Activated CD8-positive, alpha-beta memory T cell treated with anti-CD3 and anti-CD28 coated beads, Interleukin-2, amount 50 U/mL, for 24 hours (primary cell): Measurements from ENCODE around the gene EIF3CL.
"Not testable (repeated sequence)": the region's sequence is repeated elsewhere in the genome, so short reads cannot be mapped to it uniquely, and the experiment has no call there.

ENCODE experiments used
- DNase-seq: peaks from one replicate; pipeline ENCODE4 v3.0.0-alpha.2; 2020; ENCODE audit errors: extremely low read depth

EIF3CL gene

DNA sequence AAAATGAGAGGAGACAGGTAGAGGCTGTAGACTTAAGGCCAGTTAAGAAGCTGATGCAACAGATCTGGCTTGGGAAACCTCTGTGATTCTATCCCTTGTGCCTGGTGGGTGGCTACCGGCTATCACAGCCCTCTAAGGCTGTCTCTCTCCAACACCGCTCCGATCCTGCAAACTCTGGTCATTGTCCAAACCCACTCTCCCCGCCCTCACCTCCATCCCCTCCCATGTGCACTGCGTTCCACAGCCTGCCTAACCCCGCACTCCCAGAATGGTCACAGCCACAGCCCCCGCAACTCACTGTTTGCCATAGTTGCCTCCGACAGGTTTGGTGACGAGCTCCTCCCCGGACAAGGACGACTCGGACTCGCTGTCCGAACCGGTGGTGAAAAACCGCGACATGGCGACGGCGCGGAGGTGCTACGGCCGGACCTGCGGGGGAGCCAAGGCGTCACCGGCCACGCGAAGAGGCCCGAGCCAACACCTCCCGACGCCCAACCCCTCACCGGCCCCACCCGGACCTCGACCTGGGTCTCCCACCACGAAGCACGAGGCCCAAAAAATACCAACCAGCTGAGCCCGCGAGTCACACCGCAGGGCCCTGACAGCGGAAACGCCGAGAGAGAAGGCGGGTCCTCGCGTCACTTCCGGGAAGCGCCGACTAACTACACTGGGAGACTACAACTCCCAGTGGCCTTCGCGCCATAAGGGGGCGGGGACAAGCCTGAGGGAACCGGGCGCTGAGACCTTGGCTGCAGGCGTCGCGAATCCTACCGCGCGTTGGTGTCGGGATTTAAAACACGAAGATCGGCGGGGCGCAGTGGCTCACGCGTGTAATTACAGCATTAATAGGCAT is at the start of gene EIF3CL:
Gene EIF3CL (minus strand): TSS at position 622 of the 853 bp plus-strand sequence. CDS start 223 bp downstream, at position 399.
- DNase-seq = not testable (repeated sequence)

DNA sequence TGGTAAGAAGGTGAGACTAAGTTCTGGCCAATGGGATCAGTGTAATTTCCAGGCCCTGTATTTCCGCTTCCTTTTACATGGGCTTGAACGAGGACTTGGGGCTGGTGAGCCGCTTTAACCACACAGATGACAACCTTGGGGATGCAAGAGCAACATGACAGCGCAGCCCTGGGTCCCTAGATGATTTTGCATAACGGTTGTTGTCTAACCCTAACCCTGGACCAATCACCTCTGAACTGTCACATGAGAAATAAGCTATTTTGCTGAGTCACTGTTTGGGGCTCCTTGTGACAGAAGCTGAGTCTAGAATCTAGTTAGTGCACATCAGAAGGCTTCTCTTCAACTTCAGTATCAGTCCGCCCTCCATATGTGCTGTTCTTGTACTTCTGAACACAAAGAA is 43.4 kb upstream of the EIF3CL start:
- DNase-seq = not testable (repeated sequence)

- not testable (repeated sequence) for DNase-seq
Observed at GRCh38 chr16:28446388-28446787, 42.7 kb upstream of the EIF3CL start.

DNA sequence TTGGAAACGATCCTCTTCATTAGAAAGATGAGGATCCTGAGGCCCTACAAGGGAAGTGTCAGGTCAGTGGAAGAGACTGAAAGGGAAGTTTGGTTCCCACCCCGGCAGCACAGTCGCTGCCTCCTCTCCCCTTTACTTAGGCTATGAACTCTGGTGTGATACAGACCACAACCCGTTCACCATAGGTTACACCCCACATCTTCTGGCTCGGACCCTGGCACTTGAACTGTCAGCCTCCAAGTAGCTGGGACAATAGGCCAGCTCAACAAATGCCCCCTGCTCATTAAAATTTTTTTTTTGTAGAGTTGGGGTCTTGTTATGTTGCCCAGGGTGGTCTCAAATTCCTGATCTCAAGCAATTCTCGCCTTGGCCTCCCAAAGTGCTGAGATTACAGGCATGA is 40.3 kb upstream of the EIF3CL start:
- DNase-seq = not testable (repeated sequence)

DNA sequence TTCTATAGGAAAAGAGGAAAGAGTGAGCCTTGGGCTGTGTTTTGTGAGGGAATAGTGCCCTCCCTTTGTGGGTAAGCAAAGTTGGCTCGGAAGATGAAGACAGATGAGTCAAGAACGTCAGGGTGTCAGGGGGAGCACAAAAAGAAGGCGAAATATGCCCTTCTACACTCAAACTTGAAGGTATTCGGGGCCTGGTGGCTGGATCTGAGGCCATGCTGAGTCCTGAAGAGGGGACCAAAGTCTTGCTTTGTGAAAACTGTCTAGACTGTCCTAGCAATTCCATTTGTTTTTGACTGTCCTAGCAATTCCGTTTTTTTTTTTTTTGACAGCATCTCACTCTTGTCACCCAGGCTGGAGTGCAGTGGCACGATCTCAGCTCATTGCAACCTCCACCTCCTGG is 35.3 kb upstream of the EIF3CL start:
- DNase-seq = not testable (repeated sequence)

DNA sequence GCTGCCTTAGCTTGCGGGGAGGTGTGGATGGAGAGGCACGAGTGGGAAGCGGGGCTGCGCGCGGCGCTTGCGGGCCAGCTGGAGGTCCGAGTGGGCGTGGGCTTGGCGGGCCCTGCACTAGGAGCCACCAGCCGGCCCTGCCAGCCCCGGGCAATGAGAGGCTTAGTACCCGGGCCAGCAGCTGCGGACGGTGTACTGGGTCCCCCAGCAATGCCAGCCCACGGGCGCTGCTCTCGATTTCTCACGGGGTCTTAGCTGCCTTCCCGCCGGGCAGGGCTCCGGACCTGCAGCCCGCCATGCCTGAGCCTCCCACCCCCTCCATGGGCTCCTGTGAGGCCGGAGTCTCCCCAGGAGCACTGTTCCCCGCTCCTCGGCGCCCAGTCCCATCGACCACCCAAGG is 31.7 kb upstream of the EIF3CL start:
- not testable (repeated sequence) for DNase-seq

DNA sequence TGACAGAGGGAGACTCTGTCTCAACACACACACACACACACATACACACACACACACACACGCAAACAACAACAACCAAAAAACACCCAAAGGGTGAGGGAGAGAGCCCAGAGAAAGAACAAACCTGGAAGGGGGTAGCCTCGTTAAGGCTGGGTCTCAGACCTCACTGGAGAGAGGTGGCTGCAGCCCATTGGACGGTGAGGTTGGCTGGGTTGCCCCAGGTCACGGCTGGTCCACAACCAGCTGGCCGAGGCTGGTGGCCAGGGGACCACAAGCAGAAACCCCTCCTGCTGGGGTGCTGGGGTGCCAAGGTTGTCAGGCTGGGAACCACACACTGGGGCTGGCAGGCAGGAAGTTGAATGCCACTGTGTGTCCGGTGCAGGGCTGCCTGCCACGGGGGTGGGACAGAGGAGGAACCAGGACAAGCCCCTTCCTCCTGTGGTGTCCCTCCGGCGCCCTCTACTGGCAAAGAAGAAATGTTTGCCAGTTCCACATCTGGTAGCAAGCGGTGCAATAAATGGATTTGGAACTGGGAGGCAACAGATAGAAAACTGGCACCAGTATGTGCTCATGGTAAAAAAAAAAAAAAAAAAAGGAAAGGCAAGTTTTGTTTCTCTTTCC is 22.5 kb upstream of the EIF3CL start:
- DNase-seq = not testable (repeated sequence)

GRCh38 chr16:28421071-28421750 is 17.6 kb upstream of the EIF3CL start:
- DNase-seq = not testable (repeated sequence)

DNA sequence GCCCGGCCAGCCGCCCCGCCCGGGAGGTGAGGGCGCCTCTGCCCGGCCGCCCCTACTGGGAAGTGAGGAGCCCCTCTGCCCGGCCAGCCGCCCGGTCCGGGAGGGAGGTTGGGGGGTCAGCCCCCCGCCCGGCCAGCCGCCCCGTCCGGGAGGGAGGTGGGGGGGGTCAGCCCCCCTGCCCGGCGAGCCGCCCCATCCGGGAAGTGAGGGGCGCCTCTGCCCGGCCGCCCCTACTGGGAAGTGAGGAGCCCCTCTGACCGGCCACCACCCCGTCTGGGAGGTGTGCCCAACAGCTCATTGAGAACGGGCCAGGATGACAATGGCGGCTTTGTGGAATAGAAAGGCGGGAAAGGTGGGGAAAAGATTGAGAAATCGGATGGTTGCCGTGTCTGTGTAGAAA is 13.4 kb upstream of the EIF3CL start:
- not testable (repeated sequence) for DNase-seq

DNA sequence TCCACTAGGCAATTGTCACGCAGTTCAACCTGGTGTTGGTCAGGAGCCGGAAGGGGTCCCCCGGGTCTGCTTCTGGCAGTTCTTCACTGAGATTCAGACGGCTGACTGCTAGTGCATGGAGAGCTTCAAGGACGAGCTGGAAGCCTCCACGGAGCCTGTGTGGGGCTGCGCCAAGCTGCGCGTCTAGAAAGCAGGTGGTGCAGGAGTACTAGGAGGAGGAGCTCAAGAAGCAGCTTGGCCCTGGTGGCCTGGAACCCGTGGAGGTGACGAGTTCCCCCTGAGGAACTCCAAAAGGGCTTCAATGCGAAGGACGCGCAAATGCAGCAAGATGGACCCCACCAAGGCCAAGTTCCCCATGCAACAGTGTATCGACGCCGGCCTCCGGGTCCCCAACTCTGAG is 10.9 kb upstream of the EIF3CL start:
- not testable (repeated sequence) for DNase-seq

DNA sequence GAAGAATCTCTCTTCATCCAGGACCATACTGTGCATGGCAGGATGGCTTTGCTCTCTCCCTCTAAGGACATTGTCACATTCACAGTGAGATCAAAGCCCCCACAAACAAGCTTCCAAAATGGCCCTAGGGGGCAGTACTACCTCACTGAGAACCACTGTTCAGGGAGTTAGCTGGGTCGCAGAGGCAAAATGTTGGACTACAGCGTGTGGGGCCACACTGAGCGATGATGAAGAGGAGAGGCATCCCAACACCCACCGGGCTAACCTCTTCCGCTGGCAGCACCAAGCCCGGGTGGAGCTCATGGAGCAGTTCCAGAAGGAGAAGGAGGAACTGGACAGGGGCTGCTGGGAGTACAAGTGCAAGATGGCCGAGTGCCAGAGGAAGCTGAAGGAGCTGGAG is 9.9 kb upstream of the EIF3CL start:
- DNase-seq = not testable (repeated sequence)

DNA sequence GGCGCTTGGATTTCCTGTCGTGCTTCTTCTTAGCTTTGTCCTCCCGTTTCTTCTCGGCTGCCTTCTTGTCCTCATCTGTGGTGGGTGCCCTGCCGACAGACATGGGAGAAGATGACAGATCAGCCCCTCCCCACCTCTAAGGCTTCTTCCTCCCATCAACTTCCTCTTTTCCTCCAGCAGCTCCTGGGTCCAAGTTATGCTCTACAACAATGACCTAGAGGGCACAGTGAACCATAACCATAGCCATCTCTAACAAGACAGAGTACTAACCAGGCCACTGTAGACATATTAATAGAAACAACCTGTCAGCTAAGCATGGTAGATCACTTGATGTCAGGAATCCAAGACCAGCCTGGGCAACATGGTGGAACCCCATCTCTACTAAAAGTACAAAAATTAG is 11.6 kb downstream of the EIF3CL start:
- not testable (repeated sequence) for DNase-seq

DNA sequence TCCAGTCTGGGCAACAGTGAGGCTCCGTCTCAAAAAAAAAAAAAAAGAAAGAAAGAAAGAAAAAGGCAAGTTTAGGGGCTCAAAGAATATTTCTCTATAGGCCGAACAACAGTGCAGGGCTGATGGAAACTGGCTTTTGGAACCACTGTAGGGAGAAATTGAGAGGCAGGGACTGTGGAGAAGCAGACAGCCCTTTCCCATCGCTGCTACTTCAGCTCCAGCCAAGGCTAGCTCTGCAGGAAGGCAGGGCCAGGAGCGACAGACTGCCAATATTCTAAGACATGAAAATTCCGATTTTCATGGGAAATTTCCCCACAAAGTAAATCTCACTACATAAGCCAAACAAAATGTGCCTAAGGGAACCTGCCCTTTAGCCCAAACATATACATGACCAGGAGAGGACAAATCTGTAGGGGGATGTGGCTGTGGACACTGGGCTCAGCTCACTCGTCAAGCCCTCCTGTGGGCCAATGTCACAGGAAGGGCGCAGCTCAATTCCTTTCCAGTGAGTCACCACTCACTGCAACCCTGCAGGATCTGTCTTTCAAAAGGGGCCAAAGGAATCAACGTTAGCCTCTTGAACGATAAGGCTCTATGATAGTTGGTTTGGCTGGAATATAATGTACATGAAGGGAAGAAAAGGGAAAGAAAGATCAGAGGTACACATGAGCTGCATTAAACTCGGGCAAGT is 21.3 kb downstream of the EIF3CL start:
- DNase-seq = not testable (repeated sequence)

GRCh38 chr16:28377822-28378221 is 25.8 kb downstream of the EIF3CL start:
- DNase-seq = not testable (repeated sequence)

DNA sequence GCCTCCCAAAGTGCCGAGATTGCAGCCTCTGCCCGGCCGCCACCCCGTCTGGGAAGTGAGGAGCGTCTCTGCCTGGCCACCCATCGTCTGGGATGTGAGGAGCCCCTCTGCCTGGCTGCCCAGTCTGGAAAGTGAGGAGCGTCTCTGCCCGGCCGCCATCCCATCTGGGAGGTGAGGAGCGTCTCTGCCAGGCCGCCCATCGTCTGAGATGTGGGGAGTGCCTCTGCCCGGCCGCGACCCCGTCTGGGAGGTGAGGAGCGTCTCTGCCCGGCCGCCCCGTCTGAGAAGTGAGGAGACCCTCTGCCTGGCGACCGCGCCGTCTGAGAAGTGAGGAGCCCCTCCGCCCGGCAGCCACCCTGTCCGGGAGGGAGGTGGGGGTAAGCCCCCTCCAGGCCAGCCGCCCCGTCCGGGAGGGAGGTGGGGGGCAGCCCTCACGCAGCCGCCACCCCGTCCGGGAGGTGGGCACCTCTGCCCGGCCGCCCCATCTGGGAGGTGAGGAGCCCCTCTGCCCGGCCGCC is 26.5 kb downstream of the EIF3CL start:
- not testable (repeated sequence) for DNase-seq

DNA sequence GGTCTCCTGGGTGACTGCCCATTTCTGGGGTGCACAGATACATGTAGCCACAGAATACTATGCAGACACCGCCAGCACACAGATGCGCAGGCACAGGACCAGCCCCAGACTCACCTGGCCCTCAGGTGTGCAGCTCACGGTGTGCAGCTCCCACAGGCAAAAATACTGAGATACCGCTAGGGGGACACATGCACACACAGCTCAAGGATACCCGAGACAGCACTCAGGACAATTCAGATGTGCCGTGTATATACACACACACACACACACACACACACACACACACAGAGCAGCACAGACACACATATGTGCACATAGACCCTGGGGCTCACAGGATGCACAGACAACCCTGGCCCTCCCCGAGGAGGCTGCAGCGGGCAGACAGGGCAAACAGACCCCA is 28.5 kb downstream of the EIF3CL start:
- DNase-seq = not testable (repeated sequence)

DNA sequence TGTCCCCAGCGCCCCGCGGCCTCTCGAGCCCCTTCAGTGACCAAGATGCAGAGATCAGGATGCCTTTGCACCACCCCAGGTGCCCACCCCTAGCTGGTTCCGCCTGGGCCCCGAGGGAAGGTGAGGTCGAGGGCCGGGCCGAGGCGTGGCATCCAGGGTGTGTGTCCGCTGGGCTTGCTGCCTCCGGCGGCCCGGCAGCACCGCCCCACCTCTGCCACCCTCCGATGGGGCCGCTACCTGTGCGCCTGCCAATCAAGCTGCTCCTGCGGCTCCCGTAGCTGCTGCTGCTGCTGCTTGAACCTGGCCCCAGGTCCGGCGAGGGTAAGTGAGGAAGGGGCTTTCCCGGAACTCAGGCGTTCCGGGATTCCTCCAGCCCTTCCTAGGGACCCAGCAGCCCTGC is 29.4 kb downstream of the EIF3CL start:
- not testable (repeated sequence) for DNase-seq

GRCh38 chr16:28367926-28368325 is 35.7 kb downstream of the EIF3CL start:
- not testable (repeated sequence) for DNase-seq

GRCh38 chr16:28364268-28365173 is 39.1 kb downstream of the EIF3CL start:
- DNase-seq = not testable (repeated sequence)

DNA sequence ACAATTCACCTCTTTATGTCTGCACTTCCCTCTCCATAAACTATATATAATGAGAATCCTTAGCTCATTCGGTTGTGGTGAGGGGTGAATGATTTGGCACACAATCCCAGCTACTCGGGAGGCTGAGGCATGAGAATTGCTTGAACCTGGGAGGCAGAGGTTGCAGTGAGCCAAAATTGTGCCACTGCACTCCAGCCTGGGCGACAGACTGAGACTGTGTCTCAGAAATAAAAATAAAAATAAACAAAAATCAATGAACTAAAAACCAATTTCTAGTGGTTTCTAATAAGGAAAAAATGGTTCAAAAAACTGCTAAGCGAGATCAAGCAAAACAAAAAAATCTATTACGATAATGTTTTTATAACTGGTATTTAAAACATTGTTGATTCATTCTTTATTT is 40.2 kb downstream of the EIF3CL start, which contains the start of gene NPIPB6:
Gene NPIPB6 (minus strand): TSS at position 101 of the 400 bp plus-strand sequence. CDS start 686 bp downstream, outside the sequence.
- not testable (repeated sequence) for DNase-seq
